HEK293 (cell line): Measurements from ENCODE around the gene GBP1.

ENCODE experiments used
- CTCF ChIP-seq: fragments of 450-650 bp; formaldehyde crosslinking; IDR thresholded peaks from 2 replicates; pipeline ENCODE4 v1.5.1; 2016; ENCODE audit warnings: missing biosample characterization, missing genetic modification characterization
- ZNF140 ChIP-seq: fragments of 450-650 bp; formaldehyde crosslinking; IDR thresholded peaks from 2 replicates; pipeline ENCODE4 v1.5.1; 2016; ENCODE audit warnings: missing biosample characterization, missing genetic modification characterization
- ZNF660 ChIP-seq: fragments of 450-650 bp; IDR thresholded peaks from 2 replicates; pipeline ENCODE4 v1.5.1; 2018; ENCODE audit warnings: missing biosample characterization, mild to moderate bottlenecking, missing genetic modification characterization
- ZNF664 ChIP-seq: fragments of 450-650 bp; formaldehyde crosslinking; IDR thresholded peaks from 2 replicates; pipeline ENCODE4 v1.5.1; 2016; ENCODE audit warnings: missing biosample characterization, missing genetic modification characterization

GRCh38 chr1:89043940-89044339 is 21.1 kb downstream of the GBP1 start:
- TF ChIP-seq CTCF: no peak
- TF ChIP-seq ZNF664 (tag by site-specific recombination): no peak
- TF ChIP-seq ZNF140 (tag by site-specific recombination): no peak
- TF ChIP-seq ZNF660: no peak
